Lower leg skin (tissue), 4 donors: ENCODE results near the gene LEKR1. TPM values are rescaled to one million over a fixed set of nuclear protein-coding genes. Genes with fewer than 3 reads are reported as not detected.

Experiments used
- DNase-seq, 2 donors: peaks; one replicate each; pipeline ENCODE4 v3.0.0-alpha.2; 2019; ENCODE audit warnings: low spot score in 2 of 2
- H3K4me3 ChIP-seq: fragments of 200-600 bp; sonication (generic); 2 replicates; pipeline ENCODE4 v1.5.1; 2017; ENCODE audit warnings: mild to moderate bottlenecking, low read depth; ENCODE audit not compliant: poor library complexity, severe bottlenecking
- CTCF ChIP-seq, 3 donors: fragments of 450-650 bp; IDR thresholded peaks; one replicate each; pipeline ENCODE4 v1.5.1; 2016; ENCODE audit warnings: antibody characterized with exemption in 3 of 3, mild to moderate bottlenecking in 3 of 3, moderate library complexity in 2 of 3
- POLR2A ChIP-seq, 2 donors: fragments of 450-650 bp; IDR thresholded peaks; one replicate each; pipeline ENCODE4 v1.6.1; 2016 to 2017; ENCODE audit warnings: antibody characterized with exemption in 2 of 2, mild to moderate bottlenecking in 1 of 2, moderate library complexity in 1 of 2
- WGBS, 2 donors: methylation state at CpG; one replicate each; pipeline ENCODE4 v1.1.5; 2018; 5-methylcytosine and 5-hydroxymethylcytosine counted together
- intact Hi-C: fragments of 100-400 bp; cut with DNase I; formaldehyde crosslinking; loops from one replicate; pipeline ENCODE4 v1.15.0; 2023; ENCODE audit warnings: low total_unique reads
- total RNA-seq, 4 donors: library from RNA; depleted of rRNA; stranded (reverse); fragments of >200 nt; gene quantifications; one replicate each; pipeline ENCODE4 v1.1.0, GENCODE V29; 2016

Gene LEKR1
- total RNA-seq, 4 donors from 2014 or later: 0.39 to 2.5 (median 0.89) TPM; not detected in 1

- TF ChIP-seq POLR2A (IDR thresholded peaks at IDR 0.05) (no peak), CTCF (IDR thresholded peaks at IDR 0.05) (no peak)
- intact Hi-C loops: no loop called here
- no peak overlapping the region for H3K4me3 ChIP-seq
- no peak for DNase-seq
Measured at GRCh38 chr3:156787001-156787400, 39.2 kb upstream of the LEKR1 start.

GRCh38 chr3:156787926-156788663 lies 38.1 kb upstream of the LEKR1 start:
- TF ChIP-seq CTCF (IDR thresholded peaks at IDR 0.05): no peak
- TF ChIP-seq POLR2A (IDR thresholded peaks at IDR 0.05): no peak
- intact Hi-C loops: no loop called here
- WGBS, 2 donors: 41 to 53% methylated on average over 1 of the region's 1 CpG

GRCh38 chr3:156788846-156789245 lies 37.3 kb upstream of the LEKR1 start:
- no peak overlapping the region for H3K4me3 ChIP-seq
- 55 to 67% methylated on average over 3 of the region's 3 CpGs for WGBS, 2 donors
- intact Hi-C loops: no loop called here
- no peak for DNase-seq
- no peak for TF ChIP-seq POLR2A (IDR thresholded peaks at IDR 0.05)
- no peak for TF ChIP-seq CTCF (IDR thresholded peaks at IDR 0.05)

More at GRCh38 chr3:156787926-156788663, 38.1 kb upstream of the LEKR1 start:
- H3K4me3 ChIP-seq: no peak overlapping the region
- no peak for DNase-seq

GRCh38 chr3:156790156-156790555 lies 36.0 kb upstream of the LEKR1 start:
- intact Hi-C loops: loop anchor here (5.0 kb wide), 1 partner anchor 633 kb away; no protein-coding TSS in a partner anchor

GRCh38 chr3:156792114-156792513 lies 34.0 kb upstream of the LEKR1 start:
- DNase-seq: no peak
- intact Hi-C loops: loop anchor here (5.0 kb wide), 1 partner anchor 635 kb away; no protein-coding TSS in a partner anchor
- TF ChIP-seq POLR2A (IDR thresholded peaks at IDR 0.05) (no peak), CTCF (IDR thresholded peaks at IDR 0.05) (no peak)
- H3K4me3 ChIP-seq: no peak overlapping the region
- 87 to 91% methylated on average over 3 of the region's 3 CpGs for WGBS, 2 donors

More at GRCh38 chr3:156790156-156790555, 36.0 kb upstream of the LEKR1 start:
- H3K4me3 ChIP-seq: no peak overlapping the region
- no peak for TF ChIP-seq CTCF (IDR thresholded peaks at IDR 0.05)
- no peak for TF ChIP-seq POLR2A (IDR thresholded peaks at IDR 0.05)
- no peak for DNase-seq
